ENCODE measurements around the gene VASP.

DNA sequence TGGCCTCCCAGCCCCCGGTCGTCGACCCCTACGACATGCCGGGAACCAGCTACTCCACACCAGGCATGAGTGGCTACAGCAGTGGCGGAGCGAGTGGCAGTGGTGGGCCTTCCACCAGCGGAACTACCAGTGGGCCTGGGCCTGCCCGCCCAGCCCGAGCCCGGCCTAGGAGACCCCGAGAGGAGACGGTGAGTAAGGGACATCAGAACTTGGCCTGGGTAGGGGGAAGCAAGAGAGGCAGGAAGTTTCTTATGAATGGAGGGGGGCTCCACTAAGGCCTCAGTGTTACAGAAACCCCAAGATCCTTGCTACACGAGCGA, 36.6 kb upstream of the VASP start:
- TF ChIP-seq CTCF (conservative IDR thresholded peaks at IDR 0.05), result no peak
- TF ChIP-seq ZFX (IDR thresholded peaks at IDR 0.05), result no peak

All from C4-2B (cell line).